GM13976 (cell line): ENCODE measurements around the gene CHCHD3.

Experiments used
- DNase-seq: peaks from one replicate; pipeline ENCODE4 v3.0.0; 2012; ENCODE audit warnings: low spot score
- CTCF ChIP-seq: IDR thresholded peaks from 2 replicates; pipeline ENCODE4 v1.5.1; 2012; ENCODE audit warnings: borderline replicate concordance, mild to moderate bottlenecking; ENCODE audit not compliant: insufficient read depth; ENCODE audit errors: extremely low read depth, missing control alignments, control extremely low read depth
- in situ Hi-C: fragments of 300-500 bp; cut with MboI; formaldehyde crosslinking; loops from one replicate; pipeline ENCODE4 v1.12.0; 2022; ENCODE audit warnings: low sequenced_read_pairs, mixed read lengths, inconsistent platforms; ENCODE audit not compliant: unreplicated experiment

CHCHD3 gene

DNA sequence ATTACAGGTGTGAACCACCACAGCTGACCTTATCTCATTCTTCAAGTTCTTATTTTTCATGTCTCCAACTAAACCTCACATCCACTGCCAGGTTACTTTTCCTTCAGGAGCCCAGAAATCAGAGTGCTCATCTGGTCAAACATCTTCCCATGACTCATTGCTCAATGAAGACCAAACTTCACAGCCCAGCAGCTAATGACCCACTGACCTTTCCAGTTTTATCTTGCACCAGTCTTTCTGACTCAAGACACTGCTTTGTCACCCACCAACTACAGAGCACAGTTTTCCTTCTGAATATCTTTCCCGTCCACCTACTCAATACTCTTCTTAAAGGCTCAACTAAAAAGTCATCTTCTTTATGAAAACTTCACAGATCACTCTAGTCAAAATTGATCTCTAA is 245.1 kb downstream of the CHCHD3 start:
- in situ Hi-C loops: no loop called here
- TF ChIP-seq CTCF: no peak
- no peak for DNase-seq

- TF ChIP-seq CTCF: no peak
- DNase-seq: no peak
- in situ Hi-C loops: no loop called here
Observed at GRCh38 chr7:132830941-132831340, 250.9 kb downstream of the CHCHD3 start.

DNA sequence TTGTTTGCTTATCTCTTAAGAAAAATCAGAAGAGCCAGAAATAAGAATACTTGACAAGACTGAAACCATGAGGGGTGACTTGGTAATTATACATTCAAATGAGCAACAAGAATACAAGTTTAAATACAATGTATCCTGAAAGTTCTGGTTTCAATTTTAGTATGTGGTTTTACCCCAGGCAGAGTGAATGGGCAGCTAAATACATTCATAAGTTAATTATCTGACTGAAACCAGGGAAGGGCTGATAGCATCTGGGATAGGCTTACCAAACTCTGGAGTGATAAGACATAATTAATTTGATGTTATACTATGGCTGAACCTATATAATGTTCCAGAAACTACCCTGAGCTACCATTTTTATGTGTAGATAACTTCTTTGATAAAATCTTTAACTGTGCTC is 253.4 kb downstream of the CHCHD3 start:
- TF ChIP-seq CTCF: no peak
- no peak for DNase-seq
- in situ Hi-C loops: no loop called here

- in situ Hi-C loops: no loop called here
- DNase-seq: no peak
- TF ChIP-seq CTCF: no peak
Observed at GRCh38 chr7:132825932-132826835, 255.7 kb downstream of the CHCHD3 start.

- DNase-seq: no peak
- in situ Hi-C loops: no loop called here
- no peak for TF ChIP-seq CTCF
Observed at GRCh38 chr7:132825222-132825621, 256.7 kb downstream of the CHCHD3 start.

- in situ Hi-C loops: no loop called here
- no peak for TF ChIP-seq CTCF
- no peak for DNase-seq
Observed at GRCh38 chr7:132819648-132820047, 262.2 kb downstream of the CHCHD3 start.
